ENCODE measurements around the gene LRP8. TPM values are rescaled to one million over a fixed set of nuclear protein-coding genes. Genes with fewer than 3 reads are reported as not detected.
A peak's percentile ranks its signal among the peaks of the same experiment; 100 is the strongest.

Gene LRP8
- total RNA-seq, 2 donors from 2014 or later, result 5.7 to 7.2 TPM

DNA sequence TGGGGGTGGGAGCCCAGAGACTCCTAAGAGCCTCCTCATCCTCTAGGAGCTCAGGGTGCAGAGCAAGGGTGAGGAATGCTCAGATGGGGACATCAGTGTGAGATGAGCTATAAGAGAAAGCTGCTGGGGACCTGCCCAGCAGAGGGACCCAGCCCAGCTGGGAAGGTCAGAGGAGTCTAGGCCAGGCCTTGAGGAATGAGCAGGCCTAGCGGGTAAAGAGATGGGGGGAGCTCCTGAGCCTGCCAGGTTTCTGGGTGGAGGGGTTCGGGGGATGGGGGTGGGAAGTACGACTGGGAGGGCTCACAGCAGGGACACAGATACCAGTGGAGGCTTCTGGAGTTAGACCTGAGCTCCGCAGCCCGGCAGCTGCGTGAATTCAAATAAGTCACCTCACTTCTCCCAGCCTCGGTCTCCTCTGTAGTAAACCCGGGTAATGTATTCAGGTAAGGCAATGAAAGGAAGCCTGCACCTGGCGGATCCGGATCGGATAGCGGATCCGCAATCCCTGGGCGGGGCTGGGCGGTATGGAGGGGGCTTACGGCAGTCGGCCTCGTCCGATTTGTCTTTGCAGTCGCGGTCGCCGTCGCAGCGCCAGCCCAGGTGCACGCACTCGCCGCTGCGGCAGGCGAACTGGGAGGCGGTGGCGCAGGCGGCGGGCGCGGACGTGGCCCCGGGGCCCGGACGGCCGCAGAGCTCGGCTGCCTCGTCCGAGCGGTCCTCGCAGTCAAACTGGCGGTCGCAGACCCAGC, 51.5 kb downstream of the LRP8 start:
- intact Hi-C loops (cut with DNase I), result no loop called here
- DNase-seq (ENCODE audit: low spot score), result peak; percentile 78

GRCh38 chr1:53275566-53275965, 52.3 kb downstream of the LRP8 start:
- DNase-seq (ENCODE audit: low spot score), result peak; percentile 45
- intact Hi-C loops (cut with DNase I), result no loop called here

GRCh38 chr1:53274541-53275185, 53.2 kb downstream of the LRP8 start:
- peak; percentile 77 for DNase-seq (ENCODE audit: low spot score)
- intact Hi-C loops (cut with DNase I), result no loop called here

GRCh38 chr1:53274026-53274425, 53.8 kb downstream of the LRP8 start:
- DNase-seq (ENCODE audit: low spot score), result peak; percentile 62
- intact Hi-C loops (cut with DNase I), result no loop called here

- DNase-seq (ENCODE audit: low spot score), result peak; percentile 3
These were observed 54.3 kb downstream of the LRP8 start for GRCh38 chr1:53273526-53273925.

GRCh38 chr1:53272349-53272748, 55.5 kb downstream of the LRP8 start:
- intact Hi-C loops (cut with DNase I), result no loop called here
- peak; percentile 50 for DNase-seq (ENCODE audit: low spot score)

More at GRCh38 chr1:53273526-53273925, 54.3 kb downstream of the LRP8 start:
- intact Hi-C loops (cut with DNase I), result no loop called here

DNA sequence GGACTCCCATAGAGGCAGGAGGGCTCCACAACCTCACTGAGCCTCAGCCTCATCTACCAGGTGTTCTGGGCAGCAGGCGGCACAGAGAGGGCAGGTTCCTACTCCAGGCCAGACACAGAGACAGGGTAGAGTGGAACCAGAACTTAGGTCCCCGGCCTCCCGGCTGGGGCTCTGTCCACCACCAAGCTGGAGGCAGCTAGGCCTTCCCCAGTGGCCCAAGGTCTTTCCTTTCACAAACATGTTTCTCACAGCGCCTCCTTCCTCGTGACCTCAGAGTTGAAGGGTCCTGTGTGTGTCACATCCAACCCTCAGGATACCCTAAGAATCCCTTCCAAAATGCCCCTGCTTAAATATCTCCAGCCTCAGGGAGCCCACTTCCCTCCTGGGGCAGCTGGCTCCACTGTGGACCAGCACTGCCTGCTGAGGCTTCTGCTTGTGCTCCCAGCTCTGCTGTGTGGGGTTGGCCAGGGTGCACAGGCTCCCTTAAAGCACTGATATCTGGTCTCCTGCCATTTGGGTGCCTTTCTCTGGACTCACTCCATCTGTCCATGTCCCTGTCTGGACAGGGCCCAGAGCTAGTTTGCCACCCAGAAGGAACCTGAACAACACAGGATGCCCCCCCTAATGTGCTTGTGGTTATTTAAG, 56.3 kb downstream of the LRP8 start:
- DNase-seq (ENCODE audit: low spot score), result peak; percentile 29
- intact Hi-C loops (cut with DNase I), result no loop called here

- intact Hi-C loops (cut with DNase I), result no loop called here
- peak; percentile 14 for DNase-seq (ENCODE audit: low spot score)
These were observed 57.0 kb downstream of the LRP8 start for GRCh38 chr1:53270873-53271272.

- no peak for DNase-seq (ENCODE audit: low spot score)
- intact Hi-C loops (cut with DNase I), result no loop called here
These were observed 57.8 kb downstream of the LRP8 start for GRCh38 chr1:53270107-53270506.

GRCh38 chr1:53267761-53268160, 60.1 kb downstream of the LRP8 start:
- intact Hi-C loops (cut with DNase I), result no loop called here
- peak; percentile 52 for DNase-seq (ENCODE audit: low spot score)

- intact Hi-C loops (cut with DNase I), result no loop called here
These were observed 61.8 kb downstream of the LRP8 start for GRCh38 chr1:53266038-53266437.

GRCh38 chr1:53265581-53265980, 62.3 kb downstream of the LRP8 start:
- no peak for DNase-seq (ENCODE audit: low spot score)
- intact Hi-C loops (cut with DNase I), result no loop called here

More at GRCh38 chr1:53266038-53266437, 61.8 kb downstream of the LRP8 start:
- no peak for DNase-seq (ENCODE audit: low spot score)

- DNase-seq (ENCODE audit: low spot score), result no peak
- intact Hi-C loops (cut with DNase I), result no loop called here
These were observed 63.8 kb downstream of the LRP8 start for GRCh38 chr1:53264048-53264447.

- intact Hi-C loops (cut with DNase I), result no loop called here
- DNase-seq (ENCODE audit: low spot score), result no peak
These were observed 65.9 kb downstream of the LRP8 start for GRCh38 chr1:53262000-53262399.

DNA sequence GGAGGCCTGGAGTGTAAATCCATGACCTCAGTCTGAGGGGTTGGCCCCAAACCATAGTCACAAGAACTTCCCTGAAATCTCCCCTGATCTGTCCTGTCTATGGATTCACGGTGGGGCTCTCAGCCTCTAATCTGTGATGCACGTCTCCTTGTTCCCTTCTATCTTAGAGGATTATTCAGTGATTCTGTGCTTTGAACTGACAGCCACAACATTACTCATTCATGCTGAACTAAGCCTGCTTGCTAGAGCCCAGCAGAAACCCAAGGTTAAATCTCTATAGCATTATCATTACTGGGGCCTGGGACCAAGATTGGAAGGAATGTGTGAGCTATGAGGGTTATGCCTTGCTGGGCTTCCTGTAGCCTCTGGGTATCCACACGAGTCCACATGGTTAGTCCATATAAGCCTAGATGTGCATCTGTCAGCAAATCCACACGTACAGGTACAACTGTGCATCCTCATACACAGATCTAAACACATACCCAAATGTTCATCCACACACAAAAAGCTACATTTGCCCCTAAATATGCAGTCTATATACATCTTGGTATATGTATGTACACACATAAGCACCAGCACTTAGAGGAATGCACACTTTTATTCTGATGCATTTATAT, 67.1 kb downstream of the LRP8 start:
- no peak for DNase-seq (ENCODE audit: low spot score)
- intact Hi-C loops (cut with DNase I), result no loop called here

GRCh38 chr1:53259932-53260331, 67.9 kb downstream of the LRP8 start:
- intact Hi-C loops (cut with DNase I), result no loop called here
- DNase-seq (ENCODE audit: low spot score), result no peak

DNA sequence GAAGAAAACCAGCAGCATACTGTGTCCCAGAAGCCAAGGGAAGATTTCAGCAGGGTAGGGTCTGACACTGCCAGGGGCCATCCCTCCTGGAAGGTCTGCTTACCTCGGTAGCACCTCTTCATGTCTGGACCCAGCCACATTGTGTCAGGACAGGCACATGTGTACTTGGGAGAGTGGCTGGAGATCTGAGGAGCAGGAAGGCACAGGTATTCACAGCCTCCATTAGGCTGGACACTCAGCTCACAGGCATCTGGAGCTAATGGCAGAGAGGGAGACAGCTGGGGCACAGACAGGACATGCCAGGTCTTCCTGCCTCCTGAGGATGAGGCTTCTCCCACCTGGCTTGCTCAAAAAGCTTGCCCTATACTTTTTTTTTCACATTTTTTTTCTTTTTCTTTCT, 69.7 kb downstream of the LRP8 start:
- intact Hi-C loops (cut with DNase I), result no loop called here

GRCh38 chr1:53257454-53258081, 70.3 kb downstream of the LRP8 start:
- DNase-seq (ENCODE audit: low spot score), result no peak
- intact Hi-C loops (cut with DNase I), result no loop called here

More for the DNA sequence above, 69.7 kb downstream of the LRP8 start:
- DNase-seq (ENCODE audit: low spot score), result no peak
